NT2/D1 (cell line): ENCODE results near the gene SLC12A8.

Experiments
- SUZ12 ChIP-seq: IDR thresholded peaks from 2 replicates; pipeline ENCODE4 v1.6.1; 2011; ENCODE audit not compliant: insufficient read length, insufficient read depth; ENCODE audit errors: extremely low read depth
- ZNF274 ChIP-seq: IDR thresholded peaks from 2 replicates; pipeline ENCODE4 v1.6.1; 2011; ENCODE audit warnings: mild to moderate bottlenecking, low read depth, low read length

DNA sequence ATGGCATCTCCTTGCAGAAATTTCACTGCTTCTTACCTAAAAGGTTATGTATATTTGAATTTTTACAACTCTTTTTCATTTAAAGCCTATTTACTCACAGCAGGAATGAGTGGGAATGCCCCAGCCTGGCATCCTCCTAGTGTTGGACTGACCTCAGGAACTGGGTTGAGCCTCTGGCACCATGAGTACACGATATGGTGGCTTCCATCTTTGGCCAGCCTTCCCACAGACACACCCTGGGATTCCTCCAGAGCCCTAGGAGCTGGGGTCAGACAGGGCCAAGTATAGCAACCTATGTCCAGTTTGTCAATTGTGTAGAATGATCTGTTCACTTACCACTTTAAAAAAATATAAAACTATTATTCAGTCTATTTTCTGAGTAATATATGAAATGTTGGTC, 99.6 kb downstream of the SLC12A8 start:
- TF ChIP-seq SUZ12 (no peak), ZNF274 (no peak)
